RWPE1 (cell line): Measurements from ENCODE around the gene TRRAP.
A peak's percentile ranks its signal among the peaks of the same experiment; 100 is the strongest.

ENCODE experiments used
- CTCF ChIA-PET: fragments of 350-600 bp; sonication (Branson Sonifier 250); formaldehyde crosslinking; extraction: SDS; loops from one replicate; lab custom pipeline; 2021; lab: Yijun Ruan, JAX
- POLR2A ChIA-PET: fragments of 400-600 bp; formaldehyde crosslinking; extraction: SDS; loops from one replicate; lab custom pipeline; 2020; ENCODE audit warnings: antibody characterized with exemption; ENCODE audit not compliant: low non-redundant PET; lab: Yijun Ruan, JAX
- DNase-seq: peaks from one replicate; pipeline ENCODE4 v3.0.0; 2012; ENCODE audit warnings: low spot score
- H3K27ac ChIP-seq: fragments of 450-650 bp; 2 replicates; pipeline ENCODE4 v1.5.1; 2017
- TF ChIP-seq, protein P1 (sequence below): fragments of 450-650 bp; conservative IDR thresholded peaks from 2 replicates; pipeline ENCODE4 v1.5.1; 2017; ENCODE audit warnings: low read depth, mild to moderate bottlenecking

Gene TRRAP

GRCh38 chr7:98881561-98882315 lies 3.4 kb downstream of the TRRAP start:
- H3K27ac ChIP-seq: peak overlapping the region; percentile 45
- no peak for DNase-seq
- TF ChIP-seq, protein P1, sequence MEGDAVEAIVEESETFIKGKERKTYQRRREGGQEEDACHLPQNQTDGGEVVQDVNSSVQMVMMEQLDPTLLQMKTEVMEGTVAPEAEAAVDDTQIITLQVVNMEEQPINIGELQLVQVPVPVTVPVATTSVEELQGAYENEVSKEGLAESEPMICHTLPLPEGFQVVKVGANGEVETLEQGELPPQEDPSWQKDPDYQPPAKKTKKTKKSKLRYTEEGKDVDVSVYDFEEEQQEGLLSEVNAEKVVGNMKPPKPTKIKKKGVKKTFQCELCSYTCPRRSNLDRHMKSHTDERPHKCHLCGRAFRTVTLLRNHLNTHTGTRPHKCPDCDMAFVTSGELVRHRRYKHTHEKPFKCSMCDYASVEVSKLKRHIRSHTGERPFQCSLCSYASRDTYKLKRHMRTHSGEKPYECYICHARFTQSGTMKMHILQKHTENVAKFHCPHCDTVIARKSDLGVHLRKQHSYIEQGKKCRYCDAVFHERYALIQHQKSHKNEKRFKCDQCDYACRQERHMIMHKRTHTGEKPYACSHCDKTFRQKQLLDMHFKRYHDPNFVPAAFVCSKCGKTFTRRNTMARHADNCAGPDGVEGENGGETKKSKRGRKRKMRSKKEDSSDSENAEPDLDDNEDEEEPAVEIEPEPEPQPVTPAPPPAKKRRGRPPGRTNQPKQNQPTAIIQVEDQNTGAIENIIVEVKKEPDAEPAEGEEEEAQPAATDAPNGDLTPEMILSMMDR: no peak
- CTCF ChIA-PET: no interaction called here
- POLR2A ChIA-PET: no interaction called here

DNA sequence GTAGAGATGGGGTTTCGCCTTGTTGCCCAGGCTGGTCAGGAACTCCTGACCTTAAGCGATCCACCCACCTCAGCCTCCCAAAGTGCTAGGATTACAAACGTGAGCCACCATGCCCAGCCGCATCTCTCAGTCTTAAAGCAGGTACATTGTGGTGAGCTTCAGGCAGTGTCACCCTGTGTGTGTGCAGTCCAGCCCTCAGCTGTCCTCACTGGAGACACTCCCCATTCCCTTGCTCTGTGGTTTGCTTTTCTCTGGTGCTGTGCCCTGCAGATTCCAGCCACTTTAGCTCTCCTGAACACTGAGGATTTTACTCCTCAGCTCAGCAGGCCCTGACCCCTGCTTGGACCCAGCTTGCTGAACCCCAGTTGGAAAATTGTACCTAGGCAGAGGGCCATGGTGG lies 6.1 kb downstream of the TRRAP start:
- no peak for DNase-seq
- POLR2A ChIA-PET: no interaction called here
- H3K27ac ChIP-seq: no peak overlapping the region
- TF ChIP-seq, protein P1: no peak
- CTCF ChIA-PET: no interaction called here

DNA sequence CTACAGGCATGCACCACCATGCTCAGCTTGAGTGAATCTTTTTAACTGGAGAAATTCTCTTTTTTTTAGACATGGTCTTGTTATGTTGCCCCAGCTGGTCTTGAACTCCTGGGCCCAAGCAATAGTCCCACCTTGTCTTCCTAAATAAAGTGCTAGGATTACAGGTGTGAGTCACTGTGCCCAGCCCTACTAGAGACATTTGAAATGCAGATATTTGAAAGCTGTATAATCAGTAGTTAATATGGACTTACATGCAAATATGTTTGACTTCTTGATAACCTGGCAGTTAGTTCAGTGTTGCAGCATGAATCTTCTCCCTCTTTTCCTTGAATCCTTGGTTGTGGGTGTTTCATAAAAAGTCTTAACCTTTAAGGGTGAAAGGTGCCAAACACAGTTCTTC lies 8.7 kb downstream of the TRRAP start:
- ChIA-PET POLR2A (no interaction called here), CTCF (interaction anchor here (0.9 kb wide), 1 partner anchor 8 kb away, joined by 3 read pairs; the partner anchor contains the start of gene TRRAP)
- TF ChIP-seq, protein P1: no peak

GRCh38 chr7:98892609-98893008 lies 14.3 kb downstream of the TRRAP start:
- no peak overlapping the region for H3K27ac ChIP-seq
- DNase-seq: no peak
- CTCF ChIA-PET: interaction anchor here (1.4 kb wide), 1 partner anchor 14 kb away, joined by 3 read pairs; the partner anchor contains the start of gene TRRAP
- POLR2A ChIA-PET: no interaction called here
- TF ChIP-seq, protein P1: no peak

More for the DNA sequence above, 8.7 kb downstream of the TRRAP start:
- DNase-seq: no peak
- H3K27ac ChIP-seq: no peak overlapping the region

- no peak overlapping the region for H3K27ac ChIP-seq
- CTCF ChIA-PET: no interaction called here
- TF ChIP-seq, protein P1: no peak
- POLR2A ChIA-PET: no interaction called here
- no peak for DNase-seq
Observed at GRCh38 chr7:98899816-98900215, 21.5 kb downstream of the TRRAP start.

DNA sequence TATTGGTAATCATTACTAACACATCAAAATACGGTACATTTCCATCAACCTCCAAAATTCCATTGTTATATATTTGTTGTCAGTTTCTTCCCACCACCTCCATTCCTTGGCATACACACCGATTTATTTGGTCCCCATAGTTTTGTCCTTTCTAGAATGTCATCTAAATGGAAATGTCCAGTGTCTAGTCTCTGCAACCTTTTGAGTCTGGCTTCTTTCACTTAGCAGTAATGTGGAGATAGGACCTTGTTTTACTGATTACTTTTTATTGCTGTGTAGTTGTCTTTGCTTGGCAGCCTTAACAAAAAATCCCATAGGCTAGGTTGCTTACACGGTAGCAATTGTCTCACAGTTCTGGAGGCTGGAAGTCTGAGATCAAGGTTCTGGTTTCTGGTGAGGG lies 22.5 kb downstream of the TRRAP start:
- POLR2A ChIA-PET: no interaction called here
- DNase-seq: no peak
- TF ChIP-seq, protein P1: no peak
- H3K27ac ChIP-seq: no peak overlapping the region
- CTCF ChIA-PET: interaction anchor here (0.6 kb wide), 1 partner anchor 621 kb away, joined by 3 read pairs; no protein-coding TSS in a partner anchor
